ENCODE results near the gene CAPSL.
"Not testable (repeated sequence)": the region's sequence is repeated elsewhere in the genome, so short reads cannot be mapped to it uniquely, and the experiment has no call there.

Gene CAPSL

DNA sequence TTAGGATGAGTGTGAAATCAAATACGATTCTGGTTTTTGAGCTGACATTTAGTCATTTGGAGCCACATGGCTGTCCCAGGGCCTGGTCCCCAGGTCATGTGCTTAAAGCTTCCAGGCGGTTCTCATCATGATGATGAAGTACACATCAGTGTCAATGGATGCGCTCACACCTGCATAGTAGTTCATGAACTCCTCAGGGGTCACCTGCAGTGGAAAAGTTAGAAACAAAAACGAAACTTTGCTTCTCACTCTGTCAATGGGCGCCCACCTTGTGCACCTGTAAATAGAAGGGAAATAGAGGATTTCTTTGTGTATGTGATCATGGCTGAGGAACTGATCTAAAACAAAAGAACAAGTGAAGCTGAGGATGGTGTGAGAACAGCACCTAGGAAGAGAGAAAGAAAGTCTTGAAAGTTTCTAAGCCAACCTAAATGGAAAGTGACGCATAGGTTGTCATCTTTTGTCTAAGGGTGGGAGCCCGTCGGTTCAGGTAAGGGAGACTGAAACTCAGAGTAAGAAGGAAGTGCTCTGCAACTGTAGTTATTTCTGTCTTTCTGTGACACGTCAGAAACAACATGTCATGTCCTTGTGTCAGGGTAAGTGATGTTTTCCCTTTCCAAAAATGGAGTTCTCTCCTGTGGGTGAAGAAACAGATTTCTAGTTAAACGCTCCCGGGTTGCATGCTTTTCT is 33.8 kb downstream of the CAPSL start:
- H3K36me3 ChIP-seq (ENCODE audit: insufficient read depth, low read length), result no peaks in the 10 kb centered on the region
- no peak overlapping the region for H3K9ac ChIP-seq (ENCODE audit: low read depth, low read length)

DNA sequence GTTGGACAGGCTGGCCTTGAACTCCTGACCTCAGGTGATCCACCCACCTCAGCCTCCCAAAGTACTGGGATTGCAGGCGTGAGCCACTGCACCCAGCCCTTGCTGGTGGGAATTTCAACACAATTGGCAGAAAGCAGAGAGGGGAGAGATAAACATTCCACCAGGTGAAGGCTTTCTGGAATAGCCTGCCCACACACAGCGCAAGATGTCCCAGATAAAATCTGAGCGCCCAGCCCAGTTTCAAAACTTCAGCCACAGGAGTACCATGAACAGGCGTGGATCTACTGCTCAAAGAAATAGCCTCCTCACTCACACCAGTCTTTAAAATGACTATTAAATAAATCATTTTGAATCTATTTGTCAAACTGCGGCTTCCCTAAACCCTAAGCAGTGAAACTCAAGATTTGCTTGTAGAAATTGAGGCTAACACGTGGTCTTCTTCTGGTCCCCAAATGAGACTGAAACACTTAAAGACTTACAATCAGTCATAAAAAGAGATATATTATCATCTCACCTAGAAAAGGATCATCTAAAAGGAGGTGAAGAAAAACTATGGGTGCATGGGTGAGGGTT is 34.7 kb downstream of the CAPSL start:
- 97% methylated on average over 6 of the region's 6 CpGs for WGBS
- Histone ChIP-seq H3K36me3 (ENCODE audit: insufficient read depth, low read length) (no peaks in the 10 kb centered on the region), H3K27ac (ENCODE audit: low read depth, low read length) (no peak overlapping the region), H3K4me3 (ENCODE audit: low read length) (no peak overlapping the region), H3K9ac (ENCODE audit: low read depth, low read length) (no peak overlapping the region), H3K9me3 (ENCODE audit: insufficient read depth, low read depth, low read length) (no peaks in the 10 kb centered on the region), H3K27me3 (ENCODE audit: insufficient read depth, low read length) (no peaks in the 10 kb centered on the region), H3K4me1 (ENCODE audit: insufficient read depth, low read length) (peaks cover 8% of the 10 kb centered on the region; the same call in 1 of the 2 replicates)

More for the DNA sequence above, 33.8 kb downstream of the CAPSL start:
- WGBS, result 87% methylated on average over 11 of the region's 11 CpGs
- no peak overlapping the region for H3K27ac ChIP-seq (ENCODE audit: low read depth, low read length)
- peaks cover 9% of the 10 kb centered on the region; the same call in 1 of the 2 replicates for H3K4me1 ChIP-seq (ENCODE audit: insufficient read depth, low read length)
- no peaks in the 10 kb centered on the region for H3K9me3 ChIP-seq (ENCODE audit: insufficient read depth, low read depth, low read length)
- no peak overlapping the region for H3K4me3 ChIP-seq (ENCODE audit: low read length)
- H3K27me3 ChIP-seq (ENCODE audit: insufficient read depth, low read length), result no peaks in the 10 kb centered on the region

DNA sequence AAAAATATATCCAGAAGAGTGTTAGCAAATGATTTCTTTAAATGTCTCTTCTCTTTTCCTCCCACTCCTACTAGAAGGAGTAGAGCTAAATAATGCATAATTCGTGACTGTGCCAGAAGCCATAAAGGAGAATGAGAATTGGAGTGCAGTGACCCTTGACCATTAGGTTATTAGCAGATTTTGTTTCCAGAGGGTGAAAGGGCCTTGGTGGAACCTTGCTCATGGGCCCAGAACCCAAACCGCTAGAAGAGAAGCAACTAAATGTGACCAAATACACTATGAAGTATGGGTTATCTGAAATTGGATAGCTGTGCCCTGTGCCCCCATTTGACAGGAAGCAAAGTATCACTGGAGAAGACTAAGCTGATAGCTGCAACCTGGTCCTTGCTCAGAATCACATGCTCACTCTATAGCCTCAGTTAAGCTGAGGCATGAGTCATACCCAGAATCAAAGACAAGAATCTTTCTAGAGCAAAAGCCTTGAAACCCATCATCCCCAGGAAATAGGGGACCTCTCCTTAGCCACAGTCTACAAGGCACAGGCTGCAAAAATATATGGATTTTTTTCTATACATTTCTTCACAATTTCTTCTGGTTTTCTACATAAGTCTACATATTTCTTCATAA is 36.3 kb downstream of the CAPSL start:
- H3K27ac ChIP-seq (ENCODE audit: low read depth, low read length), result no peak overlapping the region
- H3K4me3 ChIP-seq (ENCODE audit: low read length), result no peak overlapping the region
- H3K9ac ChIP-seq (ENCODE audit: low read depth, low read length), result no peak overlapping the region
- WGBS, result 84% methylated on average over 2 of the region's 2 CpGs
- no peaks in the 10 kb centered on the region for H3K9me3 ChIP-seq (ENCODE audit: insufficient read depth, low read depth, low read length)
- no peaks in the 10 kb centered on the region for H3K36me3 ChIP-seq (ENCODE audit: insufficient read depth, low read length)
- H3K4me1 ChIP-seq (ENCODE audit: insufficient read depth, low read length), result no peaks in the 10 kb centered on the region
- no peaks in the 10 kb centered on the region for H3K27me3 ChIP-seq (ENCODE audit: insufficient read depth, low read length)

DNA sequence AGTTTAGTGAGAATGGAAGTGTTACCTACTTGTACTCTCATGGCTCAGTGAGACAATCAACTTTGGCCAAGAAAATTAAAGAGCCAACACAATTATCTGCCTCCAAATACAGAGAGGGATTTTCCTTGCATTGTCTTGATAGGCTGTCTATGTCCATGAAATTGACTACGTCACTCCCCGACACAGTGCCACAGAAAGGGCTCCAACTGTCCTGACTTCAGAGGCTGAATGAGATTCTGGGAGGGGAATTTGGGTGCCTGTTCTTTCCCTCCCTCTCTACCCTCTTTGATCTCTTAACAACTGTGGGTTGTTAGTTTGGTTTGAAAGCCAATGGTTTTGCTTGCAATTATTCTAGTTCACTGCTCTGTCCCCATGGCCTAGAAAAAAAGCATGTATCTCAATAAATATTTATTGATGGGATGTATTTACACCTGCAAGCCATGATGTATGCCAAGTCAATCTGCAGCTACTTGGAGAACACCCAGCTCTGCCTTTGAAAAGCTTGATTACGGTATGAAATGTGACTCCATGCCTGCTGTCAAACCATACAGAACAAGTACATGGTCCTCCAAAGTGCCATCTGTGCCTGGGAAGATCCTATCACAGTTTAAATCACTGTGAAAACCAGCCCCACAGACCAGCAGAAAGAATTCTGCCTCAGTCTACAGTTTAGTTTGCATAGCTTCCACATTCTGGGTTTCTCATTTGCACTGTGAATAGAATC is 37.3 kb downstream of the CAPSL start:
- Histone ChIP-seq H3K4me1 (ENCODE audit: insufficient read depth, low read length) (no peaks in the 10 kb centered on the region), H3K27ac (ENCODE audit: low read depth, low read length) (no peak overlapping the region), H3K4me3 (ENCODE audit: low read length) (no peak overlapping the region), H3K9me3 (ENCODE audit: insufficient read depth, low read depth, low read length) (no peaks in the 10 kb centered on the region), H3K36me3 (ENCODE audit: insufficient read depth, low read length) (no peaks in the 10 kb centered on the region), H3K27me3 (ENCODE audit: insufficient read depth, low read length) (no peaks in the 10 kb centered on the region), H3K9ac (ENCODE audit: low read depth, low read length) (no peak overlapping the region)
- WGBS, result 98% methylated on average over 3 of the region's 3 CpGs

DNA sequence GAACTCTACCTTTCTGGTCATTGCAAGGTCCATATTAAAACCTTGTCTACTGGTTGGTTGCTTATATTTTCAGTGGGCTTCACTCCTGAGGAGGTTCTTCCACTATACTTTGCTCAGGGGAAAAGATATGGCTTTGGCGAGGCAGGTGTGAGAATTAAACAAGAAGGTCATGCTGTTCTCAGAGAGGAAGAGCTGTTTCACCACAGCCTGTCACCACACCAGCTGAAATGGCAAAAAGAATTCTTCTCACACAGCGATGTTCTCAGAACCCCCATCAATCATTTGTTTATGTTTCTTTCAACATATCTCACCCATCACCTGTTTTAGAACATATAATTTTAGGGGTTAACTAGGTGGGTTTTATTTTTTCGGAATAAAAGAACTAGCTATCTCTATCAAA is 38.6 kb downstream of the CAPSL start:
- no peaks in the 10 kb centered on the region for H3K27me3 ChIP-seq (ENCODE audit: insufficient read depth, low read length)
- H3K9me3 ChIP-seq (ENCODE audit: insufficient read depth, low read depth, low read length), result no peaks in the 10 kb centered on the region
- no peaks in the 10 kb centered on the region for H3K36me3 ChIP-seq (ENCODE audit: insufficient read depth, low read length)
- WGBS, result 100% methylated on average over 1 of the region's 3 CpGs
- H3K4me3 ChIP-seq (ENCODE audit: low read length), result no peak overlapping the region
- no peaks in the 10 kb centered on the region for H3K4me1 ChIP-seq (ENCODE audit: insufficient read depth, low read length)
- H3K27ac ChIP-seq (ENCODE audit: low read depth, low read length), result no peak overlapping the region
- H3K9ac ChIP-seq (ENCODE audit: low read depth, low read length), result no peak overlapping the region

DNA sequence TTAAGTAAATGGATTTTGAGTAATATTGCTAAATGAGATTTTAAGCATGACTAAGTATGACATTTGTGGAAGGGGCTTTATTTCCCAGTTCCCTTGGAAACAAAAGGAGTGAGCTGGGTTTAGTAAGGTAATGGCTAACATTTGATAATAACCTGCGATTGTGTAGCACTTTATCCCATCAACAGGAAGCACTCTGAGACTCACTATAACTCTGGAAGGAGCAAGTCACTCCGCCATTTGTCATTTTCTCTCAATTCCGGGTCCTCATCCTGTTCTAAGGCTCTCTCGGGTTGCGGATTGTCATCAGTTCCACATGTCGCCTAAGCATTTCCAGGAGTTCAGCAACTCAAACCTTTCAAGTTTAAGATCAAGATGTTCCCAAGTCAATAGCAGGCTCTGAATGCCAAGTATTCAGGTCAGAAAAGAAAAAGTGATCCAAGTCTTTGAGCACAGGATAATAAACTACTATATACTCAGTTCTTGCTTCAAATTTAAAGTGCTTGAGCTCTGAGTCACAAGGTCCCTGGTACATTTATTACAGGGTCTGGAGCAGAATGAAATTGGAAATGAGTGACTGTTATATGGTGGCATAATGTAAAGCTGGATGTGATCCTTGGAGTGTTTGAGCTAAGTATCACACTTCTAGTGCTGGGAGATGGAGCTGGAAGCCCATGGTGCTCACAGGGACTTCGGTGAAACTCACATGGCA is 39.3 kb downstream of the CAPSL start:
- no peaks in the 10 kb centered on the region for H3K4me1 ChIP-seq (ENCODE audit: insufficient read depth, low read length)
- H3K9ac ChIP-seq (ENCODE audit: low read depth, low read length), result no peak overlapping the region
- WGBS, result 93% methylated on average over 7 of the region's 7 CpGs
- H3K4me3 ChIP-seq (ENCODE audit: low read length), result no peak overlapping the region
- no peaks in the 10 kb centered on the region for H3K36me3 ChIP-seq (ENCODE audit: insufficient read depth, low read length)
- H3K27ac ChIP-seq (ENCODE audit: low read depth, low read length), result no peak overlapping the region
- H3K27me3 ChIP-seq (ENCODE audit: insufficient read depth, low read length), result no peaks in the 10 kb centered on the region
- H3K9me3 ChIP-seq (ENCODE audit: insufficient read depth, low read depth, low read length), result no peaks in the 10 kb centered on the region

DNA sequence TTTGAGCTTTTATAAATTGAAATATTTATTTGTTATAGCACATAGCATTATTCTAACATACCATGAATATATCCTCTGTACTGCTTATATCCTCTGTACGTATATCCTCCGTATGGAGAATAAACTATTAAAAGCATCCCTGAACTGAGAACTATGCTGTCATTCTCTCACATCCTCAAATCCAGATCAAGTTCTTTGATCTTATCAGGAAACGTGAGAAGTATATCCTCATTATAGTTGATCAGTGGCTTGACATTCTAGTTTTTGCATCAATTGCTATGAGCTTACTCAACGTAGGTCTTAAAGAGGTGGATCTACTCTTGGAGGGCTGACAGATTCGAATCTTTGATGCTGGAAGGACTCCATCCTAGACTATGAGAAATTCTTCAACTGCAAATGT is 44.3 kb downstream of the CAPSL start:
- Histone ChIP-seq H3K27ac (ENCODE audit: low read depth, low read length) (no peak overlapping the region), H3K9ac (ENCODE audit: low read depth, low read length) (no peak overlapping the region), H3K36me3 (ENCODE audit: insufficient read depth, low read length) (no peaks in the 10 kb centered on the region), H3K9me3 (ENCODE audit: insufficient read depth, low read depth, low read length) (no peaks in the 10 kb centered on the region), H3K27me3 (ENCODE audit: insufficient read depth, low read length) (no peaks in the 10 kb centered on the region), H3K4me3 (ENCODE audit: low read length) (no peak overlapping the region), H3K4me1 (ENCODE audit: insufficient read depth, low read length) (peaks cover 2% of the 10 kb centered on the region)
- 92% methylated on average over 5 of the region's 5 CpGs for WGBS

DNA sequence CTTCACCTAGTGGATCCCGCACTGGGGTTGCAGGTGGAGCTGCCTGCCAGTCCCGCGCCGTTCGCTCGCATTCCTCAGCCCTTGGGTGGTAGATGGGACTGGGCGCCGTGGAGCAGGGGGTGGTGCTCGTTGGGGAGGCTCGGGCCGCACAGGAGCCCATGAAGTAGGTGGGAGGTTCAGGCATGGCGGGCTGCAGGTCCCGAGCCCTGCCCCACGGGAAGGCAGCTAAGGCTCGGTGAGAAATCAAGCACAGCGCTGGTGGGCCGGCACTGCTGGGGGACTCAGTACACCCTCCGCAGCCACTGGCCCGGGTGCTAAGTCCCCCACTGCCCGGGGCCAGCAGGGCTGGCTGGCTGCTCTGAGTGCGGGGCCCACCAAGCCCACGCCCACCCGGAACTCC is 45.6 kb downstream of the CAPSL start:
- WGBS, result 95% methylated on average over 21 of the region's 23 CpGs
- H3K36me3 ChIP-seq (ENCODE audit: insufficient read depth, low read length); H3K9ac ChIP-seq (ENCODE audit: low read depth, low read length); H3K4me1 ChIP-seq (ENCODE audit: insufficient read depth, low read length); H3K4me3 ChIP-seq (ENCODE audit: low read length); H3K27me3 ChIP-seq (ENCODE audit: insufficient read depth, low read length); H3K9me3 ChIP-seq (ENCODE audit: insufficient read depth, low read depth, low read length); H3K27ac ChIP-seq (ENCODE audit: low read depth, low read length): not testable (repeated sequence)

DNA sequence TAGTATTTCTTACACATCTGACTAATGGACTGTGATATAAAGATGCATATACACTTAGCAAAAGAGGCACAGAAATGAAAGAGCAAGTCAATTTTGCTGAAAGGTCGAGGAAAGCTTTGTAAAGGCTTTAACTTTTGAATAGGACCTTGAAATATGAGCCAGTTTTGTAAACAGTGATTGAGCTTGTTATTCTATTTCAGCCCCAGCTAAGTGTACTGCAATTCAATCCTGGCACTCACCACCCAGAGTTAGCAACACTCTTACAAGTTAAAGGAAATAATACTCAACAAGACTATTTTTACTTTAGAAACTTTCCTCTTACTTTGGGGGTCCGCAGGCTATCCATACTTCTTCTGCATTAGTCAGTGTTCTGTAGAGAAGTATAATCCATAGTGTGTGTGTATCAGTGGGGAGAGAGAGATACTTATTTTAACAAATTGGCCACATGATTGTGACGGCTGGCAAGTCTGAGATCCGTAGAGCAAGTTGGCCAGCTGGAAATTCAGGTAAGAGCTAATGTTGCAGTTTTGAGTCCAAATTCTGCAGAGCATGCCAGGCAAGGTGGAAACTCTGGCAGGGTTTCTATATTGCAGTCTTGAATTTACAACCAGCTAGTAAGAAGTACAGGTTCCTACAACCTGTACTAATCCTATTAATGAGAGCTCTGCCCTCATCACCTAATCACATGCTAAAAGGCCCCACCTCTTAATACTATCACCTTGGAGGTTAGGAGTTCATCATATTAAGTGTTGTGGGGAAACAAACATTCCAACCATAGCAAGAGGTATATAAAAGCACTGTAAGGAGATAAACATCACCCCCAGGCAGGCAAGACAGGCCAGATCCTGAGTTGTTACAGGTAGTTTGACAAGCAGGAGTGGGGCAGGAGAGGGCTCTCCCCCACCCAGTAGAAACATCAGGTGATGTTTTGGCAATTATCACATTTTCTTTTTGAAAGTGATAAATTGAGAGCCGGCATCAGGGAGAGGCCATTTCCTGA is 48.1 kb downstream of the CAPSL start:
- Histone ChIP-seq H3K4me3 (ENCODE audit: low read length) (no peak overlapping the region), H3K4me1 (ENCODE audit: insufficient read depth, low read length) (peaks cover 5% of the 10 kb centered on the region), H3K36me3 (ENCODE audit: insufficient read depth, low read length) (no peaks in the 10 kb centered on the region), H3K27ac (ENCODE audit: low read depth, low read length) (no peak overlapping the region), H3K9me3 (ENCODE audit: insufficient read depth, low read depth, low read length) (no peaks in the 10 kb centered on the region), H3K27me3 (ENCODE audit: insufficient read depth, low read length) (no peaks in the 10 kb centered on the region), H3K9ac (ENCODE audit: low read depth, low read length) (no peak overlapping the region)
- WGBS, result 87% methylated on average over 5 of the region's 5 CpGs
